Measurements from ENCODE around the gene DOCK4. TPM values are rescaled to one million over a fixed set of nuclear protein-coding genes. Genes with fewer than 3 reads are reported as not detected.

The DOCK4 gene
- total RNA-seq, 1 donor from 2014 or later: 32.2 TPM

GRCh38 chr7:112168915-112169314 is 37.3 kb downstream of the DOCK4 start:
- no peak overlapping the region for H3K27ac ChIP-seq (ENCODE audit: low read depth, low read length)
- no peaks in the 10 kb centered on the region for H3K27me3 Mint-ChIP-seq (ENCODE audit: low read depth, unreplicated experiment)
- H3K27ac Mint-ChIP-seq (ENCODE audit: unreplicated experiment): no peak overlapping the region

GRCh38 chr7:112167147-112167546 is 39.1 kb downstream of the DOCK4 start:
- no peaks in the 10 kb centered on the region for H3K36me3 Mint-ChIP-seq (ENCODE audit: low read depth, unreplicated experiment)
- no peak overlapping the region for H3K4me3 Mint-ChIP-seq (ENCODE audit: unreplicated experiment)
- Histone ChIP-seq H3K4me3 (ENCODE audit: insufficient read depth, low read depth, low read length) (no peak overlapping the region), H3K9ac (ENCODE audit: low read length) (no peak overlapping the region), H3K4me2 (ENCODE audit: low read length) (no peak overlapping the region), H3K4me1 (ENCODE audit: insufficient read depth, low read length) (peaks cover 7% of the 10 kb centered on the region), H3K27me3 (ENCODE audit: insufficient read depth, low read length) (no peaks in the 10 kb centered on the region), H3K27ac (ENCODE audit: low read depth, low read length) (no peak overlapping the region), H2AFZ (ENCODE audit: low read depth, low read length) (no peak overlapping the region), H4K20me1 (ENCODE audit: insufficient read depth, low read length) (no peaks in the 10 kb centered on the region), H3K79me2 (ENCODE audit: insufficient read depth, low read length) (no peaks in the 10 kb centered on the region), H3K9me3 (ENCODE audit: insufficient read depth, low read depth, low read length) (no peaks in the 10 kb centered on the region), H3K36me3 (ENCODE audit: insufficient read depth, low read length) (no peaks in the 10 kb centered on the region)
- DNase-seq (ENCODE audit: low read depth) (no peak), FAIRE-seq (no peak)
- H3K27ac Mint-ChIP-seq (ENCODE audit: unreplicated experiment): no peak overlapping the region
- no peak for TF ChIP-seq CTCF (IDR thresholded peaks at IDR 0.05; ENCODE audit: insufficient read depth, low read depth, low read length)
- TF ChIP-seq EZH2 (IDR thresholded peaks at IDR 0.05; ENCODE audit: insufficient read depth, low read length): no peak
- peaks cover 27% of the 10 kb centered on the region for H3K4me1 Mint-ChIP-seq (ENCODE audit: low read depth, unreplicated experiment)
- H3K9me3 Mint-ChIP-seq (ENCODE audit: unreplicated experiment): no peaks in the 10 kb centered on the region
- H3K27me3 Mint-ChIP-seq (ENCODE audit: low read depth, unreplicated experiment): no peaks in the 10 kb centered on the region

More at GRCh38 chr7:112168915-112169314, 37.3 kb downstream of the DOCK4 start:
- no peaks in the 10 kb centered on the region for H3K36me3 Mint-ChIP-seq (ENCODE audit: low read depth, unreplicated experiment)
- H3K79me2 ChIP-seq (ENCODE audit: insufficient read depth, low read length): peaks cover under 1% of the 10 kb centered on the region
- no peaks in the 10 kb centered on the region for H3K4me1 ChIP-seq (ENCODE audit: insufficient read depth, low read length)
- no peaks in the 10 kb centered on the region for H3K9me3 Mint-ChIP-seq (ENCODE audit: unreplicated experiment)
- H3K27me3 ChIP-seq (ENCODE audit: insufficient read depth, low read length): no peaks in the 10 kb centered on the region
- H3K4me1 Mint-ChIP-seq (ENCODE audit: low read depth, unreplicated experiment): peaks cover 13% of the 10 kb centered on the region
- H4K20me1 ChIP-seq (ENCODE audit: insufficient read depth, low read length): no peaks in the 10 kb centered on the region
- no peak overlapping the region for H2AFZ ChIP-seq (ENCODE audit: low read depth, low read length)
- H3K4me2 ChIP-seq (ENCODE audit: low read length): no peak overlapping the region
- H3K9me3 ChIP-seq (ENCODE audit: insufficient read depth, low read depth, low read length): no peaks in the 10 kb centered on the region
- TF ChIP-seq CTCF (IDR thresholded peaks at IDR 0.05; ENCODE audit: insufficient read depth, low read depth, low read length) (no peak), EZH2 (IDR thresholded peaks at IDR 0.05; ENCODE audit: insufficient read depth, low read length) (no peak)
- DNase-seq (ENCODE audit: low read depth) (no peak), FAIRE-seq (no peak)
- H3K9ac ChIP-seq (ENCODE audit: low read length): no peak overlapping the region
- no peak overlapping the region for H3K4me3 ChIP-seq (ENCODE audit: insufficient read depth, low read depth, low read length)
- H3K36me3 ChIP-seq (ENCODE audit: insufficient read depth, low read length): no peaks in the 10 kb centered on the region
- H3K4me3 Mint-ChIP-seq (ENCODE audit: unreplicated experiment): no peak overlapping the region

GRCh38 chr7:112162784-112163506 is 43.3 kb downstream of the DOCK4 start:
- DNase-seq (ENCODE audit: low read depth): no peak
- Mint-ChIP-seq H3K27me3 (ENCODE audit: low read depth, unreplicated experiment) (no peaks in the 10 kb centered on the region), H3K4me1 (ENCODE audit: low read depth, unreplicated experiment) (peaks cover 58% of the 10 kb centered on the region), H3K9me3 (ENCODE audit: unreplicated experiment) (no peaks in the 10 kb centered on the region), H3K27ac (ENCODE audit: unreplicated experiment) (peak overlapping the region; percentile 97), H3K4me3 (ENCODE audit: unreplicated experiment) (peak overlapping the region; percentile 45), H3K36me3 (ENCODE audit: low read depth, unreplicated experiment) (no peaks in the 10 kb centered on the region)
- Histone ChIP-seq H3K27me3 (ENCODE audit: insufficient read depth, low read length) (no peaks in the 10 kb centered on the region), H3K4me2 (ENCODE audit: low read length) (peak overlapping the region; percentile 49), H3K4me3 (ENCODE audit: insufficient read depth, low read depth, low read length) (no peak overlapping the region), H3K9me3 (ENCODE audit: insufficient read depth, low read depth, low read length) (no peaks in the 10 kb centered on the region), H3K36me3 (ENCODE audit: insufficient read depth, low read length) (no peaks in the 10 kb centered on the region), H3K9ac (ENCODE audit: low read length) (peak overlapping the region; percentile 2), H4K20me1 (ENCODE audit: insufficient read depth, low read length) (peaks cover 5% of the 10 kb centered on the region), H3K79me2 (ENCODE audit: insufficient read depth, low read length) (peaks cover 5% of the 10 kb centered on the region), H2AFZ (ENCODE audit: low read depth, low read length) (no peak overlapping the region), H3K4me1 (ENCODE audit: insufficient read depth, low read length) (peaks cover 32% of the 10 kb centered on the region), H3K27ac (ENCODE audit: low read depth, low read length) (no peak overlapping the region)
- TF ChIP-seq EZH2 (IDR thresholded peaks at IDR 0.05; ENCODE audit: insufficient read depth, low read length): no peak
- TF ChIP-seq CTCF (IDR thresholded peaks at IDR 0.05; ENCODE audit: insufficient read depth, low read depth, low read length): no peak
- no peak for FAIRE-seq
